Activated T-cell treated with anti-CD3 and anti-CD28 coated beads for 48 hours (primary cell): ENCODE measurements around the gene HSPD1.
"Not testable (repeated sequence)": the region's sequence is repeated elsewhere in the genome, so short reads cannot be mapped to it uniquely, and the experiment has no call there.

Experiments
- DNase-seq: peaks from one replicate; pipeline ENCODE4 v3.0.0-alpha.2; 2020; ENCODE audit warnings: low read depth

HSPD1 gene

GRCh38 chr2:197496695-197497094 lies 2.9 kb downstream of the HSPD1 start:
- no peak for DNase-seq

- DNase-seq: no peak
Measured at GRCh38 chr2:197495433-197496134, 4.1 kb downstream of the HSPD1 start.

GRCh38 chr2:197487385-197487784 lies 12.3 kb downstream of the HSPD1 start:
- no peak for DNase-seq

- no peak for DNase-seq
Measured at GRCh38 chr2:197486175-197486574, 13.5 kb downstream of the HSPD1 start.

- not testable (repeated sequence) for DNase-seq
Measured at GRCh38 chr2:197484248-197484647, 15.4 kb downstream of the HSPD1 start.

- DNase-seq: no peak
Measured at GRCh38 chr2:197480165-197481036, 19.2 kb downstream of the HSPD1 start.

GRCh38 chr2:197477797-197478196 lies 21.8 kb downstream of the HSPD1 start:
- no peak for DNase-seq

GRCh38 chr2:197472166-197472565 lies 27.5 kb downstream of the HSPD1 start:
- no peak for DNase-seq

GRCh38 chr2:197464175-197464574 lies 35.5 kb downstream of the HSPD1 start:
- no peak for DNase-seq

- DNase-seq: no peak
Measured at GRCh38 chr2:197461057-197461456, 38.6 kb downstream of the HSPD1 start.

- no peak for DNase-seq
Measured at GRCh38 chr2:197460649-197461048, 39.0 kb downstream of the HSPD1 start.

- no peak for DNase-seq
Measured at GRCh38 chr2:197455428-197455827, 44.2 kb downstream of the HSPD1 start.

- DNase-seq: no peak
Measured at GRCh38 chr2:197454923-197455322, 44.7 kb downstream of the HSPD1 start.

GRCh38 chr2:197453914-197454398 lies 45.7 kb downstream of the HSPD1 start:
- no peak for DNase-seq

GRCh38 chr2:197453123-197453913 lies 46.3 kb downstream of the HSPD1 start, which contains the start of gene COQ10B:
Gene COQ10B, plus strand, starts transcription at chr2:197453552. Its CDS starts 9 bp downstream, at chr2:197453561.
- DNase-seq: peak; percentile 98

GRCh38 chr2:197452754-197453122 lies 46.9 kb downstream of the HSPD1 start:
- no peak for DNase-seq

- not testable (repeated sequence) for DNase-seq
Measured at GRCh38 chr2:197450935-197451358, 48.7 kb downstream of the HSPD1 start.

- DNase-seq: no peak
Measured at GRCh38 chr2:197450465-197450864, 49.2 kb downstream of the HSPD1 start.

GRCh38 chr2:197446844-197447243 lies 52.8 kb downstream of the HSPD1 start:
- no peak for DNase-seq

- DNase-seq: no peak
Measured at GRCh38 chr2:197445746-197446145, 53.9 kb downstream of the HSPD1 start.

GRCh38 chr2:197442857-197443256 lies 56.8 kb downstream of the HSPD1 start:
- DNase-seq: no peak

GRCh38 chr2:197437380-197437779 lies 62.3 kb downstream of the HSPD1 start:
- DNase-seq: no peak
